Loucy (cell line): ENCODE results near the gene ARID1B.

Experiments used
- H2AFZ ChIP-seq: fragments of 200-600 bp; sonication (generic); 2 replicates; pipeline ENCODE4 v1.6.0; 2016; ENCODE audit warnings: antibody characterized with exemption, mild to moderate bottlenecking, low read length, moderate library complexity
- H3F3A ChIP-seq: fragments of 200-600 bp; 2 replicates; pipeline ENCODE4 v1.6.0; 2016; ENCODE audit warnings: antibody characterized with exemption, low read depth, mild to moderate bottlenecking
- H3K27me3 ChIP-seq: fragments of 200-600 bp; sonication (generic); 2 replicates; pipeline ENCODE4 v1.6.1; 2014; ENCODE audit warnings: low read length, mild to moderate bottlenecking; ENCODE audit not compliant: insufficient read depth, poor library complexity, severe bottlenecking
- H3K36me3 ChIP-seq: fragments of 200-600 bp; sonication (generic); 2 replicates; pipeline ENCODE4 v1.6.1; 2016; ENCODE audit warnings: low read length; ENCODE audit not compliant: insufficient read depth
- H3K4me1 ChIP-seq: fragments of 200-600 bp; sonication (generic); 2 replicates; pipeline ENCODE4 v1.5.1; 2014; ENCODE audit warnings: low read length, mild to moderate bottlenecking; ENCODE audit not compliant: insufficient read depth, poor library complexity, severe bottlenecking
- H3K4me2 ChIP-seq: fragments of 200-600 bp; sonication (generic); 2 replicates; pipeline ENCODE4 v1.6.0; 2014; ENCODE audit warnings: antibody characterized with exemption, low read length, low read depth, mild to moderate bottlenecking; ENCODE audit not compliant: poor library complexity, severe bottlenecking
- H3K4me3 ChIP-seq: fragments of 200-600 bp; sonication (generic); 2 replicates; pipeline ENCODE4 v1.5.1; 2014; ENCODE audit warnings: low read length, mild to moderate bottlenecking, mixed read lengths; ENCODE audit not compliant: poor library complexity, severe bottlenecking
- H3K79me2 ChIP-seq: fragments of 200-600 bp; sonication (generic); 2 replicates; pipeline ENCODE4 v1.6.1; 2014; ENCODE audit warnings: low read length; ENCODE audit not compliant: insufficient read depth
- H3K9ac ChIP-seq: fragments of 200-600 bp; sonication (generic); 2 replicates; pipeline ENCODE4 v1.6.0; 2014; ENCODE audit warnings: mild to moderate bottlenecking, low read depth, low read length, moderate library complexity; ENCODE audit not compliant: poor library complexity, severe bottlenecking
- H3K9me2 ChIP-seq: fragments of 200-600 bp; sonication (generic); replicated peaks from 2 replicates; pipeline ENCODE4 v1.6.1; 2016; ENCODE audit warnings: low read depth, low read length, mixed read lengths
- H3K9me3 ChIP-seq: fragments of 200-600 bp; sonication (generic); 2 replicates; pipeline ENCODE4 v1.6.1; 2014; ENCODE audit warnings: mild to moderate bottlenecking, antibody characterized with exemption, low read length, low read depth; ENCODE audit not compliant: insufficient read depth
- H4K20me1 ChIP-seq: fragments of 200-600 bp; sonication (generic); 2 replicates; pipeline ENCODE4 v1.6.0; 2014; ENCODE audit warnings: antibody characterized with exemption, low read length, mild to moderate bottlenecking; ENCODE audit not compliant: insufficient read depth, poor library complexity, severe bottlenecking
- EZH2phosphoT487 ChIP-seq: fragments of 200-600 bp; IDR thresholded peaks from 2 replicates; pipeline ENCODE4 v1.6.1; 2018; ENCODE audit warnings: antibody characterized with exemption, mild to moderate bottlenecking, moderate library complexity, borderline replicate concordance
- TF ChIP-seq, protein P1 (sequence below): fragments of 200-600 bp; sonication (generic); conservative IDR thresholded peaks from 2 replicates; pipeline ENCODE4 v1.5.1; 2014; ENCODE audit warnings: mild to moderate bottlenecking, antibody characterized with exemption, low read length

The ARID1B gene

GRCh38 chr6:157110607-157111006 is 333.4 kb downstream of the ARID1B start:
- no peak overlapping the region for H3K4me2 ChIP-seq
- H3F3A ChIP-seq: no peaks in the 10 kb centered on the region
- H3K36me3 ChIP-seq: peaks cover 44% of the 10 kb centered on the region; the same call in 1 of the 2 replicates
- no peak overlapping the region for H3K9ac ChIP-seq
- peaks cover 4% of the 10 kb centered on the region for H4K20me1 ChIP-seq
- no peak overlapping the region for H2AFZ ChIP-seq
- H3K27me3 ChIP-seq: no peaks in the 10 kb centered on the region
- TF ChIP-seq, protein P1, sequence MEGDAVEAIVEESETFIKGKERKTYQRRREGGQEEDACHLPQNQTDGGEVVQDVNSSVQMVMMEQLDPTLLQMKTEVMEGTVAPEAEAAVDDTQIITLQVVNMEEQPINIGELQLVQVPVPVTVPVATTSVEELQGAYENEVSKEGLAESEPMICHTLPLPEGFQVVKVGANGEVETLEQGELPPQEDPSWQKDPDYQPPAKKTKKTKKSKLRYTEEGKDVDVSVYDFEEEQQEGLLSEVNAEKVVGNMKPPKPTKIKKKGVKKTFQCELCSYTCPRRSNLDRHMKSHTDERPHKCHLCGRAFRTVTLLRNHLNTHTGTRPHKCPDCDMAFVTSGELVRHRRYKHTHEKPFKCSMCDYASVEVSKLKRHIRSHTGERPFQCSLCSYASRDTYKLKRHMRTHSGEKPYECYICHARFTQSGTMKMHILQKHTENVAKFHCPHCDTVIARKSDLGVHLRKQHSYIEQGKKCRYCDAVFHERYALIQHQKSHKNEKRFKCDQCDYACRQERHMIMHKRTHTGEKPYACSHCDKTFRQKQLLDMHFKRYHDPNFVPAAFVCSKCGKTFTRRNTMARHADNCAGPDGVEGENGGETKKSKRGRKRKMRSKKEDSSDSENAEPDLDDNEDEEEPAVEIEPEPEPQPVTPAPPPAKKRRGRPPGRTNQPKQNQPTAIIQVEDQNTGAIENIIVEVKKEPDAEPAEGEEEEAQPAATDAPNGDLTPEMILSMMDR: no peak
- no peak for TF ChIP-seq EZH2phosphoT487
- peaks cover 17% of the 10 kb centered on the region; the same call in 1 of the 2 replicates for H3K79me2 ChIP-seq
- no peaks in the 10 kb centered on the region for H3K9me2 ChIP-seq
- H3K4me3 ChIP-seq: no peak overlapping the region
- no peaks in the 10 kb centered on the region for H3K4me1 ChIP-seq
- no peaks in the 10 kb centered on the region for H3K9me3 ChIP-seq

GRCh38 chr6:157113389-157113788 is 336.2 kb downstream of the ARID1B start:
- H3K9me2 ChIP-seq: no peaks in the 10 kb centered on the region
- no peak overlapping the region for H3K4me3 ChIP-seq
- no peaks in the 10 kb centered on the region for H4K20me1 ChIP-seq
- TF ChIP-seq, protein P1: no peak
- no peak for TF ChIP-seq EZH2phosphoT487
- H3K4me2 ChIP-seq: no peak overlapping the region
- H2AFZ ChIP-seq: no peak overlapping the region
- H3K9ac ChIP-seq: no peak overlapping the region
- H3F3A ChIP-seq: no peaks in the 10 kb centered on the region
- H3K4me1 ChIP-seq: no peaks in the 10 kb centered on the region
- no peaks in the 10 kb centered on the region for H3K9me3 ChIP-seq
- H3K27me3 ChIP-seq: no peaks in the 10 kb centered on the region
- peaks cover 57% of the 10 kb centered on the region; the same call in 1 of the 2 replicates for H3K36me3 ChIP-seq
- H3K79me2 ChIP-seq: peaks cover 14% of the 10 kb centered on the region; the same call in 1 of the 2 replicates

DNA sequence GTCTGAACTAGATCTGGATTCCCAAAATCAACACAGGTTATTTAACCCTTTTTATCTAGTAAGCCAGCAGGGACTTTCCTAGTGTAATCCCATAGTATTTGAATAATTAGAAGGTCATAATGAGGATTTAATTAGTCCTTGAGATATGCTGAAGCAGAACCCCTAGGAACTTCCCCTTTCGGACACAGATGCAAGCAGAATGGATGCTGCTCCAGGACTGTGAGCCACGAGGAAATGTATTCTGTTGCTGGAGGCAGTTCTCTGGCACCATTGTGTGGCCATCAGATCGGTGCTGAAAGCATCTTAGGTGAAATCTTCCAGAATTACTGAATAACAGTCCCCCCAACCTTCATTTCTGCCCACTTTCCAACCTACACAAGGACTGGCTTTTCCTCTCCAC is 339.2 kb downstream of the ARID1B start:
- H4K20me1 ChIP-seq: no peaks in the 10 kb centered on the region
- no peaks in the 10 kb centered on the region for H3K79me2 ChIP-seq
- TF ChIP-seq EZH2phosphoT487: no peak
- TF ChIP-seq, protein P1: no peak
- no peaks in the 10 kb centered on the region for H3K9me2 ChIP-seq
- H3K27me3 ChIP-seq: no peaks in the 10 kb centered on the region
- H2AFZ ChIP-seq: no peak overlapping the region
- H3K9me3 ChIP-seq: no peaks in the 10 kb centered on the region
- H3K4me1 ChIP-seq: no peaks in the 10 kb centered on the region
- no peak overlapping the region for H3K9ac ChIP-seq
- peaks cover 56% of the 10 kb centered on the region; the same call in 1 of the 2 replicates for H3K36me3 ChIP-seq
- no peak overlapping the region for H3K4me2 ChIP-seq
- H3F3A ChIP-seq: no peaks in the 10 kb centered on the region
- no peak overlapping the region for H3K4me3 ChIP-seq
